Endothelial cell of coronary artery (primary cell): ENCODE data around the gene LYPD6B. TPM values are rescaled to one million over a fixed set of nuclear protein-coding genes. Genes with fewer than 3 reads are reported as not detected.

Experiments used
- total RNA-seq: library from RNA; depleted of rRNA; stranded (reverse); fragments of >200 nt; gene quantifications from 2 replicates; pipeline ENCODE4 v1.2.3, GENCODE V29; 2014

The LYPD6B gene
- not detected in 2 replicates for total RNA-seq

DNA sequence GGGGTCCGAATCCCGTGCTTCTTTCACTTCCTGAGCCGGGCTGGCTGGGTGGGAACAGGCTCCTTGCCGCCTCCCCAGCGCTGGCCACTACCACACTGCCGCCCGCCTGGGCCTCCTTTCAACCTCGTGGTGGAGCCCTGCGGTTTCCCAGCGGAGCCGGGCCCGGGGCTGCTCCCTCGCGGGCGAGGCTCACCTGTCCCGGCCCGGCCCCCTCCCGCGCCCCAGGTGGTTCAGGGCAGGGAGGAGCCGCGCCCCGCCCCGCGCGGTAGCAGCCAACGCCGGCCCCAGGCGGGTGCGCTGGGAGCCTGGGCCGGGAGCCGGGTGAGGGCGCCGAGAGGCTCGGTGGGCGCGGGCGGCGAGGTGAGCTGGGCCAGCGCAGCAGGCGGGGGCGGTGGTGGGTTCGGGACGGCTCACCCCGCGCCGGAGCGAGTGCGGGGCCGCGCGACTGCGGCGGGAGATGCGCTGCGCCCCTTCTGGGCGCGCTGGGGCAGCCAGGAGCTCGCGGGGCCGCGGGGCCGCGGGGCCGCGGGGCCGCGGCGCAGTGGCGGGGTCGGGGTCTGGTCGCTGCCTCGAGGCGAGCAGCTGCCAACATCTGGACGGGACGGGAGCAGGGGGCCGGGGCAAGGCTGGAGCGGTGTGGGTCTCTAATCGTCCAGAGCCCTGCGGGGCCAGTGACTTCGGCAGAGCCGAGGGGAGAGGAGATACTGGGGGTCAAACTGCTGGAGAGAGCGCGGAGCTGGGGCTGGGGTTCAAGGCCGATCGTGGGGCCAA lies at the start of gene LYPD6B:
Gene LYPD6B, plus strand, starts transcription at position 258 of the 771 bp plus-strand sequence. CDS start 92,250 bp downstream, outside the sequence.

Other genes with a start within 250 kb of the LYPD6B start
- gene KIF5C, start 163.5 kb upstream of the LYPD6B start, total RNA-seq: 0.09 TPM in 2 replicates